HG02981 (cell line): ENCODE measurements around the gene TNFRSF25.
"Not testable (repeated sequence)": the region's sequence is repeated elsewhere in the genome, so short reads cannot be mapped to it uniquely, and the experiment has no call there.

ENCODE experiments used
- ATAC-seq: cut with Tn5 transposase; IDR thresholded peaks from one replicate; pipeline ENCODE4 v1.9.1; 2021; ENCODE audit warnings: mild to moderate bottlenecking, moderate library complexity; ENCODE audit not compliant: unreplicated experiment

TNFRSF25 gene

DNA sequence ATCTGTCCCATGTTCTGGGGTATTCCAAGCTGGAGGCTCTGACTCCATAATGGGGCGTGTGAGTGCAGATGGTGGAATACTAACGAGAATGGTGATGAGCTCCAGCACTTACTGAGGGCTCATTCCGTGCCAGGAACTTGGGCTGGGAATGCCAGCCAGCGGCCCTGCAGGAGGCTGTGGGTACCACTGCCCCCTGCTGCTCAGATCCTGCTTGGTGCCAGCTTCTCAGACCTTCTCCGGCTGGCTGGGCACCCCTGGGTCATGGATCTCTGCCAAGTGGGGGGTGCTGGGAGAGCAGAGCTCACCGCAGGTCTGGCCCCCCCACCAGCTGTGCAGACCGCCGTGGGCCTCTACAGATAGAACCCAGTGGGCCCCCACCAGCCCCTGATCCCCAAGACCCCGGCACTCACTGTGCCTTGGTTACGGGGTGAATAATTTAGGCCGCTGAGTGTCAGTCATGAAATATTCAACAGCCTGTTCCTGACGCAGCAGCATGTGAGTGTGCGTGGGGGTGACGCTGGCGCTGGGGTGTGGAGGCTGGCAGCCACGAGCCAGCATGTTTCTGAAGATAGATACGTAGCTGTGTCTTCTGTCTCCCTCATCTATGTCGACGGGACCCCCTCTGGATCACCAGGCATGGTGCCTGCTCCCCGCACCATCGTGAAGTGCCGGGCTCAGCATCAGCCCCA lies 28.8 kb downstream of the TNFRSF25 start:
- not testable (repeated sequence) for ATAC-seq

DNA sequence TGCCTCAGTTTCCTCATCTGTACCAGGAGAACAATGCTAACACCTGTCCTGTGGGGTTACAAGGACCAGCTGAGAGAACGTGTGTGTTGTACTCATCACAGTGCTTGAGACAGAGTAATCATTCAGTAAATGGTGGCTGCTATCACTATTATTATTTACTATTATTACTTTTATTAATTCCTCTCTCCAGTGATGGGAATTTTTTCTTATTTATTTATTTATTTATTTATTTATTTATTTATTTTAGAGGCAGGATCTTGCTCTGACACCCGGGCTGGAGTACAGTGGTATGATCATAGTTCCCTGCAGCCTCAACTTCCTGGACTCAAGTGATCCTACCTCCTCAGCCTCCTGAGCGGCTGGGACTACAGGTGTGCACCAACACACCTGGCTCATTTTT lies 29.7 kb downstream of the TNFRSF25 start:
- ATAC-seq, result not testable (repeated sequence)

DNA sequence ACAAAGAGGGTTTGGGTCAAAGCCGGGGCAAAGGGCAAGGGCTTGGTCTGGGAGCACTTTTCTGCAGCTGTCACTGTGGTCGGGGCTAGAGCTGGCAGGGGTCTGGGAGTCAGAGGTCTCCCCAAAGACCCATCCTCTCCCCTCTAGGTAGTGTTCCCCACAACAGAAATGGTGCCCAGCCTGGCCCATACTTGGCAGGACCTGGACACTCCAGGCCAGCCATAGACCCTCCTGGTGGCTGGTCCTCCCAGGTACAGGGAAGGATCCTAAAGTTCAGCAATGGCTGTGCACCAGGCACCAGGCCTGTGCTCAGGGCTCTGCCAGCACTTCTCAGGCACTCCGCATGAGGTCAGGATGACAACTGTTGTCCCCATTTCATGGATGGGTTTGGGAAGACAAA lies 30.4 kb downstream of the TNFRSF25 start:
- ATAC-seq, result no peak

DNA sequence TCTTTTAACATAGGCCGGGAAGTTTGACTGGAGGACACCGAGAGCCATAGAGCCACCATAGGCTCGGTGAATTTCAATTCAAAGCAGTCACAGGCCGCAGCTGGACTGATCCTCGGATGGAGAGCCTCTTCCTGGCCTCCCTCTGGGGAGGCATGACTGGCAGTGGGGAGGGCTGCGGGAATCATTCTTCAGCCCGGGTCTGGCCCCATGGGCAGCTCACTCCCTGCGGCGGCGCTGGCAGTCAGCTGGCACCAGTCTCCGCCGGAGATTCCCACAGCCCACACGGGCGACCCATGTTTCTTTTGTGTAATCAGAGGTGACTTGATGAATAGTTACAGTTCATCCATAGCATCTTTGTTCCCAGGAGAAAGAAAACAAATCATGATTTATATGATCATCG lies 30.8 kb downstream of the TNFRSF25 start:
- ATAC-seq, result no peak

DNA sequence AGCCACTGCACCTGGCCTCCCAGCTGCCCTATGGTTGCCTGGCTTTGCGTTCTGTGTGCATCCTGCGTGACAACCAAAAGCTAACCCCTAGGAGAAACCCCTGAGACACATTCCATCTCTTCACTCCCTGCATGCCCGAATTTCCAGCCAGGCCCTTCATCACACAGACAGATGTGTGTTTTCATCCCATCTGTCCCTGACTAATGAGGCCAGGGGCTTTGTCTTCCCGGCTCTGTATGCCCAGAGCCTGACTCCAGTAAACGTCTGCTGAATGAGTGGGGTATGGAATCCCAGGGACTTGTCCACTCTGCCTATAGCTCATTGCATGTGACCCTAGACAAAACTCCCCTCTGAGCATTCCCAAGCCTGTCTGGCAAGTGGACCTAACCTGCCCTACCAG lies 31.8 kb downstream of the TNFRSF25 start:
- ATAC-seq, result no peak

DNA sequence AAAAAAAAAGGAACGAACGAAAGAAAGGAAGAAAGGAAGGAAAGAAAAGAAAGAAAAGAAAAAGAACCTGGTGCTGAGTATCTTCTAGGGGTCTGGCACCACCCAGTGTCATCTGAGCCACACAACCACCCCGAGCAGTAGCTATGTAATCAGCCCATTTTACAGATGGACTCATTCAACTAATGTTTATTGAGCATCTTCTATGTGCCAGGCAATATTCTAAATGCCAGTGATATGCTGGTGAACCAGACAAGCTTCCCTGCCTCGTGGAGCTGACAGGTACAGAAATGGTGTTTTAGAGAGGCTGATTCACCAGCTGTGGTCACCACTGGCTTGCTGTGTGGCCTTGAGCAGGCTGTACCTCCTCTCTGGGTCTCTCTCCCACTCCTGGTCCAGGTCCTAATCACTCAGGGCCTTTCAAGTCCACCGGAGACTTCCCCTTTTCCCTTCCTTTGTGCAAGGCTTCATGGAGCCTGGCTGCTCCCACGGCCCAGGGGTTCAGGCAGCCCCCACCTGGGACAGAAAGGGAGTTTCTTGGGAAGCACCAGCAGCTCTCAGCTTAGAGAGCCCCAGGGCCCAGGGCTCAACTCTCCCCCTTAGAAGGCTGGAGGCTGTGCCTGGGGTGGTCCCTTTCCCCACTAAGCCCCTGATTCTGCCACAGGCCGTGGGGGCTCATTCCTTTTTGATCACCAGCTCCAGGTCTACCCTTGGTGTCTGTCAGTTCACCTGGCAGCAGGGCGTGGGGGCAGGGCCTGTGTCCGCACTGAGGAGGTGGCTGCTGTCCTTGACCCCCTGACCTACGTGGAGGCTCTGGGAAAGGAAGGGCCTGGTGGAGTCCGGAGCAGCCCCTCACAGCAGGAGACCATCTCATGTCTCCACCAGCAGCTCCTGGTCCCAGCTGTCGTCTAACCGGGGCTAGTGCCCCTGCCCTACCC lies 34.1 kb downstream of the TNFRSF25 start:
- not testable (repeated sequence) for ATAC-seq

DNA sequence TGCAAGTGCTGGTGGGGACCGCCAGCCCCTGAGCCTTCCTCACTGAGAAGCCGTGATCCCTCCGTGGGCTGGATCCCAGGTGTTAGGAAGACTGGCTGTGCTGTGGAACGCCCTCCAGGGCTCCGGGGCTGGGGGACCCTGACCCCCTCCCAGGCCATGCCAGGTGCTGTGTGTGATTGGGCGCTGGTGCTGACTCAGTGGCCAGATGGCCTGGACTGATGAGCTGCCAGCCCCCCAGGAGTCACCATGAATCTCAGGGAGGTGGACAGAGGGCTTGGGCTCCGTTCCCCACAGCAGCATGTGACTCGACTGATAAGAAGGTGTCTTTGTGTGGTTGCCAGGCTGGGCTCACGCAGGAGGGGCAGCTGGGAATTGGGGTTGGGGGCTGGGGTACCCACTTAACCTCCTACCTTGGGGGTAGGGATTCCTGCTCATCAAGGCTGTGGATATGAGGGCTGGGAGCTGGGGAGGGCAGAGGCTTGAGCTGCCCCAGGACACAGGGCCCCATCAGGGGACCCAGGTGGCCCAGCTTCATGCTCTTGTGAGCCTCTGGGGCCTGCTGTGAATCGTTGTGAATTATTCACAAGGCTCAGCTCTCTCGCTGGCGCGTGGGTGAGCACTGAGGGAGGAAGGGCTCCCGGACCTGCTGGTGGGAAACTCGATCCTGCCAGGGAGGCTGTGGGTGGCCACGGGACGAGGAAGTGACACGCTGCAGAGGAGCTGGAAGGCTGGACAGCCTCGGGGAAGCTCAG lies 36.1 kb downstream of the TNFRSF25 start:
- ATAC-seq, result not testable (repeated sequence)

DNA sequence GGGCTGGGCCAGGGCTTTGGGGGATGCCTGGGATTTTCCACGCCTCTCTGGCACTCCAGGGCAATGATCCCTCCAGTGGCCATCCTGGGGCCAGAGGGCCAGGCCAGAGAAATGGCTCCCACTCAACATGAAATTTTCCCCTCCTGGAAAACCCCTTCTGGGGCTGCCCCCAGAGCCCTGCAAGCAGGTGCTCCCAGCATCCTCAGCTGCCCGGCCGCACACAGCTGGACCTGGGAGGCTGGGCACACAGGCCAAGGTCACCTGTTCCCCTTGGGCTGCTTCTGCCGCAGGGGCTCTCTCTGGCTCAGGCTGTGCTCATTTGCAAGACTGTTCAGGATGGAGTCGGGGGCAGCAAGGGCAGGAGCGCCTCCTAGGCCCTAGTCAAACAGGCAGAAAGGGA lies 37.5 kb downstream of the TNFRSF25 start:
- ATAC-seq, result not testable (repeated sequence)

DNA sequence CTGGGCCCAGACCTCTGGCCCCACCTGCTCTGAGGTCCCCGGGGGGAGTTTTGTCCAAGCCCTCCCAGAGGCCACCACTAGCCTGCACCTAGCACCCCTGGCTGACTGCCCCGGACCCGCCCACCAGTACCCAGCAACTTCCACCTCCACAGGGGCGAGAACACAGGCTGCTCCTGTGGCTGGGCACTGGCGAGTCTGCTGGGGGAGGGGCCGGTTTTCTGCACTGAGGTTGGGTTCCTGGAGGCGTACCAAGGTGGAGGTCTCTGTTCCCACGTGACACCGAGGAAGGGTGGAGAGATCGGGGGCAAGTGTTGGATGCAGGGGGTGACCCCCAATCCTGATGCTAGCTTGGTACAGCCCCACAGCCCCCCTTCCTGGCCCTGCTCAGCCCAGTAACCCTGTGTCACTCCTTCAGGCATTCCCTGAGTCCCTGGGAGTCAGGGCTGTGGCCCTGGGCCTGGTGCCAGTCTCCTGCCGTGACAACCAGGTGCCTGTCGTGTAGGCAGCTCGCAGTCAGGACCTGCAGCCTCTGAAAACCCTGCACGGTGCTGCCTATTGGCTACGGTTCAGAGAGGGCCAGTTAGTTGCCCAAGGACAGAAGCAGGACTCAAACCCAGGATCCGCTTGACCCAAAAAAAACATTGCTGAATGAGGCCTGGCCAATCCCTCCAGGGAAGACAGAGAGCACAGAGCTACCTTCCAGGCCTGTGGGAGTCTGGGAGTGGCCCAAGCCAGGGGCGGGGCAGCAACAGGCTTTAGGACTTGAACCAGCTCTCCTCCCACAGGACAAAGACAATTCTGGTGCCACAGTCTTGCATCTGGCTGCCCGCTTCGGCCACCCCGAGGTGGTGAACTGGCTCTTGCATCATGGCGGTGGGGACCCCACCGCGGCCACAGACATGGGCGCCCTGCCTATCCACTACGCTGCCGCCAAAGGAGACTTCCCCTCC lies 38.3 kb downstream of the TNFRSF25 start:
- ATAC-seq, result no peak

DNA sequence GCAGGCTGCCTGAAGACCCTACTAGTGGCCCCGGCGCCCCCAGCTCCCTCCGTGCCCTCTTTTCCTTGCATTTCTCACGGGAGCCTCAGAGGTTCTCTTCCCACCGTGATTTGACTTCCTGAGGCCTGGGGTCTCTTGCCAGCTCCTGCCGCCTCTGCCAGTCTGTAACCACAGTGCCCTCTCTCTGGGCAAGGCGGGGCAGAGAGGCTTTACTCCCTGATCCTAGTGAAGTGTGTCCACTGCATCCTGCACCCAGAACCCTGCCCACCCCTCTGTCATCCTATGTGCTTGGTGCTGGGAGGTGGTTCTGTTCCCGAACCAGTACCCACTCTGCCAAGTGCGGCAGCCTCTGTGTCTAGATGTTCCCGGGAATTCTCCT lies 39.0 kb downstream of the TNFRSF25 start:
- ATAC-seq, result no peak

DNA sequence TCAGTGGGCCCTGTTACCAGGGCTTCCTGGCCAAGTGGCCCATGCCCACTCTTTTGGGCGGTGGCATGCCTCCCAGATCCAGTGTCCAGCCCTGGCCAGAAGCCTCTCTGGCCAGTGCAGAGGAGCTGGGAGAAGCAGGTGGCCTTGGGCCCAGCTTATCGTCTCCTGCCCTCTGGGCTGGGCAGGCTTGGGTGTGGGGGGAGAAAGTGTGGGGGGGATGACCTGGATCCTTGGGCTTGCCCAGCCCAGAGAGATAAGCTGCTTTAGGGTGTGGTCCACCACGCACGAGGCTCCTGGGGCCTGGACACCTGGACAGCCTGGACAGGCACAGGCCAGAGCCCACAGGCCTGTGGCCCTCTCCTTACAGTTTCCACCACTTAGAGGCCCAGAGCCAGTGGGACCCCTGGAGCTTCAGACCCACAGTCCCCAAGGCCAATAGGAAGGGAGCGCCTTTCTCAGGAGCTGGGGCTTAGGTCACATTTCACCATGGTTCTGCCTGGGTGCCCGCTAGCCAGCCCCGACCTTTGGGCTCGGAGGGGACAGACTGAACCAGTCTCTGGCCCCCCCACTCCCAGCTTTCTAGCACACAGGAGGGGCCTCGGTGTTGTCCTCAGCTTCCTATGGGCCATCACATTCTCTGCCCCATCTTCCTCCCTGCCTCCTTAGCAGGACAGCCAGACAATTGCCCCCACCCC lies 39.5 kb downstream of the TNFRSF25 start:
- ATAC-seq, result no peak

DNA sequence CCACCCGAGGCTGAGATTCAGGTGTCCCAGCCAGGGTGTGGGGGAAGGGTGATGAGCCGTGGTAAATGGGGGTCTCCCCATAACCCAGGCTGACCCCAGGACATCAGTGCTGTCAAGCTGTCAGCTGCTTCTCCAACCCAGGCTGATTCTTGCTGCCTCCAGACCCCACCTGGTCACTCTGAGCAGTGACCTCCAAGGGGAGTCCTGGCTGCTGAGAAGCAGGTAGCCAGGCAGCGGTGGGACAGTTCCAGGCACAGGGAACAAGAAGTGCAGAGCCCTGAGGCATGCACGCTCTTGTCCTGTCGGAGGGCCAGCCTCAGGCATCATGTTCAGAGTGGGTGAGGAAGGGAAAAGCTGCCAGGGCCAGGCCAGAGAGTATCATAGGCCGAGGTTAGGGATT lies 40.3 kb downstream of the TNFRSF25 start:
- ATAC-seq, result no peak

DNA sequence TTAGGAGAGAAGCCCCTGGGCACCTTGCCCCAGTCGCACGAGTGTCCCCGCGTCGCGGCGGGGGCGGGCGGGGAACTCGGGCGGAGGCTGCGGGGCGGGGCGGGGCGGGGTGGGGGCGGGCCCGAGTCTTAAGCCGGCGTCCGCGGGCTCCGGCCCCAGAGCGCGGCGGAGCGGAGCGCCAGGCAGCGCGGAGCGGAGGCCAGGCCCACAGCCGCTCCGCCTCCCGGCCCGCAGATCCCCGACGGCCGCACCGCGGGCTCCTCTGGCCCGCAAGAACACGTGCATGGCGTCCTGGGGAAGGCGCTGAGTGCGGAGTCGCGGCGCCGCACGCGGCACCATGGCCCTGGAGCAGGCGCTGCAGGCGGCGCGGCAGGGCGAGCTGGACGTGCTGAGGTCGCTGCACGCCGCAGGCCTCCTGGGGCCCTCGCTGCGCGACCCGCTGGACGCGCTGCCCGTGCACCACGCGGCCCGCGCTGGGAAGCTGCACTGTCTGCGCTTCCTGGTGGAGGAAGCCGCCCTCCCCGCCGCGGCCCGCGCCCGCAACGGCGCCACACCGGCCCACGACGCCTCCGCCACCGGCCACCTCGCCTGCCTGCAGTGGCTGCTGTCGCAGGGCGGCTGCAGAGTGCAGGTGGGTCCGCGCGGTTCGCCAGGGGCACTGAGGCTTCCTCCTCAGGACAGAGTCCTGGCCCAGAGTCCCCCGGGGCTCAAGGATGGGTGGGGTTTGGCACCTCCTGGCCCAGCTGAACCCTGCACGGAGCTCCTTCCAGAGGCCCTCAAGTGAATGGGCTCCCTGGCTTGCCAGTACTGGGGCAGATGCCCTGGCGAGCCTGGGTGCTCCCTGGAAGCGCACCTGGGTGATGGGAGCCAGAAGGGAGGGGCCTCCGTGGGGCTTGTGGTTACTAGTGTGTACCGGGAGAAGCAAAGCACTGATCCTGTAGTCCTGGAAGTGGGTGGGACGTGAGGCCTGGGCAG lies 41.1 kb downstream of the TNFRSF25 start, which contains the start of gene ESPN:
ESPN (plus strand) TSS at position 158 of the 975 bp plus-strand sequence; CDS start at position 338, 180 bp downstream.
- no peak for ATAC-seq

DNA sequence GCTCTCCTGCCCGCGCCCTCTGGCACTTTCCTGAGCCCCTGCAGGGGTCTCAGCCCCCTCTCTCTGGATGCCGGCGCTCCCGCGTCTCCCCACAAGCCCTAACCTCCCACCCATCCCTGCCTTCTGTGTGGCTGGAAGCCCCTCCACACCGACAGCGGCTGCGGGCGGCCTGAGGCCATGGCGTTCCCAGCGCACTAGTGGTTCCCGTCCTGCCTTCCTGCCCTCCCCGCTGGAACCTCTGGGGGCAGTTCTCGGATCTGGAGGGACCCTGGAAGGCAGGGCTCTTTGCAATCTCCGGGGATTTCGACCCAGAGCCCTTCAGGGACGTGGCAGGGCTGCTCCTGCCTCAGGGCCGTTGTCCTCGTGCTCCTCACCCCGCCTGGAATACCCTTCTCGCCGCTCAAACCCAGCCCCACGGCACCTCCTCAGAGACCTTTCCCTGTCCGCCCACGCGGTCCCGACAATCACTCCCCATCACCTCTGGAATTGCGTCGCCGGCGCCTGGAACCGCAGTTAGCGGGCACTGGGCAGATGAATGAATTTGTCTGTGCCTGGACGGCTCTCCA lies 41.9 kb downstream of the TNFRSF25 start:
- ATAC-seq, result no peak

DNA sequence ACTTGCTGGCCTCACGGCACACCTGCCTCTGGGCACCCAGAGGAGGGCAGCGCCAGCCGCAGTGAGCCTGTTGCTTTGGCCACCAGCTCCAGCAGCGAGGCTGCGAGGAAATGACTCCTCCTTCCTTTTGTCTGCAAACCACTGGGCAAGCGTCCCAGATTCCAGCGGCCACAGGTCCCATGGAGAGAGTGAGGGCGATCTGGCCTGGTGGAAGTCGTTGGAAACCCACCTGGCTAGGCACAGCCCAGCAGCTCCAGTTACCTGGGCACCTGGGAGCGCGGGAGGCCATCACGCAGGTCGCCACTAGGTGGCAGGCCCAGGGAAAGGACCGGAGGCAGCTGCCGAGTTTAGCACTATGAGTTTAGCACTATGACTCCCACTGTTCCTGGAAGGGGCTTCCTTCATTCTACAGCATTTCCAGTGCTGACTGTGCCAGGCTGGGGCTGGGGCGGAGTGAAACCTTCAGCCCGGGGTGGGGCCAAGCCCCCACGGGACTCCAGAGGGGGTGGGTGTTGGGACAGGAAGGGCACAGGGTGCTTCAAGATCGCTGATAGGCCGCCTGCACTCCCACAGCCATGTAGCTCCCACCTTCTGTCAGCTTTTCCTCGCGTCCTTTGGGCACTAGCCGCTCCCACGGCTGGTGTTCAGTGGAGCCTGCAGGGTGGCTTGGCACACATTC lies 42.5 kb downstream of the TNFRSF25 start:
- ATAC-seq, result no peak

DNA sequence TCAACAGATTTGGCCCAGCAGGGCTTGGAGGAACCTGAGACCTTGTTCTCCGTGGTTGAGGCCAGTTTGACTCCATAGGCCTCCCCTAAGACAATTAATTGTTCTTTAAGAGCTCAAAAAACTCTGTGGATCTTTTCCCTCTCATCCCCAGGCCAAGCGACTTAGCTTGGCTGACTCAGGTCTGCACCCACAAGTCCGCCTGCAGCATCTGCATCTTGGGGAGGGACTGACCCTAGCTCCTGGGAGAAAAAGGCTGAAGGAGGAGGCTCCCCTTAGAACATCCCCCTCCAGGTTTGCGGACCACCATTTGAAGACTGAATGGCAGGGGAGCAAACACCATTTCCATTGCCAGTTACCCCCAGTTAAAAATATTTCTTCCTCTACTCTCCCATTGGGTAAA lies 44.7 kb downstream of the TNFRSF25 start:
- ATAC-seq, result no peak

DNA sequence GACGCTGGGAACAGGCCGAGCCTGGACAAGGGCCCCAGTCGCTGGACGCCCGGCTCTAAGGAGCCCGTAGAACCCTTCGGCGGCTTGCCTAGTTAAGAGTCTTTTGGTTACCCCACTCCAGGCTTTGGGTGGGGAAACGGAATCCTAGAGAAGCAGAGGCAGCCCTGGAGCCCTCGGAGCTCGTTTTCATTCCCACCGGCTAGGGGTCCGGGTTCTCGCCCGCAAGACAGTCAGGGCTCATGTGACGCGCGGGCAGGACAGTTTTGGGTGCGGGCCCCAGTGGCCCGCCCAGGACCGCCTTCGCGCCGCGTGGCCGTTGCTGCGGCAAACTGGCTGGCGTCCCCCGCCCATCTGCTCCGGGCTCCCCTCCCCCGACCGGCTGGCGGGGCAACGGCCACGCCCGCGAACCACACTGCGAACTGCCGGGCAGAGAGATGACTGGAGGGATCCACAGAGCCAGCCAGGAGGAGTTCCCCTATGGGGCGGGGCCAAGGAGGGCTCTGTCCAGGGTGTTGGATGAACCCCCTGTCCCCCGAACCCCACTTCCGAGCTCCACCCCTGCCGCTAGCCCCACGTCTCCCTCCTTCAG lies 45.4 kb downstream of the TNFRSF25 start:
- ATAC-seq, result no peak
